GM21526 (cell line): ENCODE data around the gene LRRC45.
"Not testable (repeated sequence)": the region's sequence is repeated elsewhere in the genome, so short reads cannot be mapped to it uniquely, and the experiment has no call there.

Experiments
- ATAC-seq: cut with Tn5 transposase; IDR thresholded peaks from one replicate; pipeline ENCODE4 v1.9.1; 2021; ENCODE audit warnings: moderate library complexity; ENCODE audit not compliant: unreplicated experiment, low FRiP score

LRRC45 gene

GRCh38 chr17:82022981-82023446 lies at the start of gene LRRC45:
TSS of gene LRRC45 (plus strand) at chr17:82023305. CDS start at chr17:82023644, 339 bp downstream.
- peak; percentile 75 for ATAC-seq

DNA sequence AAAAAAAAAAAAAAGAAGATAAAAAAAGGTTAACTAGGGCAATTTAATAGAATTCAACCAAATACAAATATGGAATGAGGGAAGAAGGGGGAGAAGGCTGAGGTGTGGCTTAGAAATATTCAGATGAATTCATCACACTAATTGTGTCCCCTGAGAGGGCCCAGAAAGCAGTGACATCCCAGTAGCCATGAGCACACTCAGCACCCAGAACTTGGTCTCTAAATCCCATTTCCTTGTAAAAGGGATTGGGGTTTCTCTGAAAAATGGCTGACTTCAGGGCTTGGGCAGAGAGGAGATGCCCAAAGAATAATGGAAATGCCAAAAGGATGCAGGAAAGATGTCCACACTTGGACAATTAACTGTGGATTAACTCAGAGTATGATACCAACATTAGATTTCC lies 49.7 kb upstream of the LRRC45 start:
- ATAC-seq = no peak

DNA sequence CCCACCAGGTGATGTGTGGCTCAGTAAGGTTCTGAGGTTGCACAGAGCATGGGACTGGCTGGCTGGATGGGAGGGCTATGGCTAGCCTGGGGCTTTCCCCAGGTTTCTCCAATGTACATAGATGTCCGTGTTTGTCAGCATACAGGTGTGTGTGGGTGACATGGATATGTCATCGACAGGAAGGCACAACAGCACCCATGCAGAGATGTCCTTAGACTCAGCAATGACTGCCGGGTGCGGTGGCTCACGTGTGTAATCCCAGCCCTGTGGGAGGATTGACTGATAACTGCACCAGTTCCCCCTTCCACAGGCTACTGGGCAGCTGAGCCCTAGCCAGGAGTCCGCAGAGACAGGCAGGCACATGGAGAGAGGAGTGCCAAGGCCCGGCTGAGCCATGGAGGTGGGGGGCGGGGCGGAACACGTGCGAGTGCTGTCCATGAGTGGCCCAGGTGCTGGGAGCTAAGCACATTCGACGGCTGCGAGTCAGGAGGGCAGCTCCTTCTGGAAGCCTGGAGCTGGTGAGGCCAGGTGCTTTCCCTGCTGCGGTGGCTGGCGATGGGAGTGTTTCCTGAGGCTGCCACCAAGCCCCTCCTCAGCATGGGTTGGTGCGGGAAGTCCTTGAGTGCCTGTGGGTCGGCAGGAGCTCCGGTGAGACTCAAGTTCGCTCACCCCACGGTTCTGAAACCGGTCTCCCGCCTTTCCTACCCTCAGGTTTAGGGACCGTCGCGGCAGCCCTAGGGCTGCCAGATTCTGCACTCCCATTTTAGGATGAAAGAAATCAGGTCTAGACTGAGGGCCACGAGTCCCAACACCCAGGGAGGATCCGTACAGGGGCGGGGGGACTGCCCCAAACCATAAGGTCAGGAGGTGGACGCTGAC lies 46.5 kb upstream of the LRRC45 start:
- ATAC-seq = peak; percentile 6

DNA sequence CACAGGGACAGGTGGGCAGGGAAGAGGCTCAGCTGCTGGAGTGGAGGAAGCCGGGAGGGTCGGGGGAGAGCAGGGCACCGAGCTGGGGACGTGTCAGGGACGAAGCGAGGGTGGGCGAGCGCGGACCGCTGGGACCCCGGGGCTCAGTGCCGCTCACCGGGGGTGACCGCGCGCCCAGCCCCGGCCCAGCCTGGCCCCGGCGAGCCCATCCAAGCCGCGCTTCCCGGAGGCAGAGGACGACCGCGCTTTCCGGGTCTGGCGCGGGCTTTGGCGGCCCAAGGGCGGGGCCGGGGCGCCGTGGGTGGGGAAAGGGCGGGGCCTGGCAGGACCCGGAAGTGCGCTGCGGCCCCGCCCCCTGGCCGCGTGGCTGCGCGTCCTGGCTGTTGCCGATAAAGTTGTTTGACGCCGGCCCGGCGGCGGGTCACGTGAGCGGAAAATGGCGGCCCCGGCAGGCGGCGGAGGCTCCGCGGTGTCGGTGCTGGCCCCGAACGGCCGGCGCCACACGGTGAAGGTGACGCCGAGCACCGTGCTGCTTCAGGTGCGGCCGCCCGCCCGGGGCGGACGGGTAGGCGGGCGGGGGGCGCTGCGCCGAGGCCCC lies 45.8 kb upstream of the LRRC45 start, which contains the start of gene ASPSCR1:
ASPSCR1 (plus strand) TSS at position 419 of the 598 bp plus-strand sequence; CDS start at position 437, 18 bp downstream.
- ATAC-seq = peak; percentile 67

DNA sequence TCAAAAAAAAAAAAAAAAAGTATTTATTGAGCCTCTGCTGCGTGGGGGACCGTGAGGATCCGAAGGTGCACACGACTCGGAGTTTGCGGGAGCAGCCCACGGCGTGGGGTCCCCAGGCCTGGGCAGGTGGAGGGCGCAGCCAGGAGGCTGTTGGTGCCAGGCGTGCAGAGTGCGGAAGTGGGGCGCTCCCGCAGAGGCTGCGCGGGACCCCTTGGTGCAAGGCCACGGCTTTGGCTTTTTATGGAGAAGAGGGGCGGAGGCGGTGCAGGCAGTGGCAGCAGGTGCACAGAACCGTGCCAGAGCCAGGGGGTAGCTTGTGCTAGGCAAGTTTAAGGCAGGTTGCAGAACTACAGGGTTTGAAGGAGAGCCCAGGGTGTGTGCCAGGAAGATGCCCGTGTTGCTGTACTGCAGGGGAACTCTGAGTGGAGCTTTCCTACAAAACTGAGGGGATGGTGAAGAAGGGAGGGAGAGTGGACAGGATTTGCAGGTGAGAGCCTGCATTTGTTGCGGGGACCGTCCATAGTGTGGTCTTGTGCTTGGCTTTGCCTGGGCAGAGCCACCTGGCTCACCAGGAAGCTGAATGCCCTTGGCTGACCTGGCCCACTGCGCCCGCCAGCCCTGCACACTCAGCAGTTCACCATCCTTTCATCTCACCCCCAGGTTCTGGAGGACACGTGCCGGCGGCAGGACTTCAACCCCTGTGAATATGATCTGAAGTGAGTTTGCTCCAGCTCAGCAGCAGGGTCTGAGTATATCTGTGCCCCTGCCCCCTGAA lies 44.4 kb upstream of the LRRC45 start:
- ATAC-seq = no peak

- no peak for ATAC-seq
Observed at GRCh38 chr17:81980122-81980521, 43.0 kb upstream of the LRRC45 start.

DNA sequence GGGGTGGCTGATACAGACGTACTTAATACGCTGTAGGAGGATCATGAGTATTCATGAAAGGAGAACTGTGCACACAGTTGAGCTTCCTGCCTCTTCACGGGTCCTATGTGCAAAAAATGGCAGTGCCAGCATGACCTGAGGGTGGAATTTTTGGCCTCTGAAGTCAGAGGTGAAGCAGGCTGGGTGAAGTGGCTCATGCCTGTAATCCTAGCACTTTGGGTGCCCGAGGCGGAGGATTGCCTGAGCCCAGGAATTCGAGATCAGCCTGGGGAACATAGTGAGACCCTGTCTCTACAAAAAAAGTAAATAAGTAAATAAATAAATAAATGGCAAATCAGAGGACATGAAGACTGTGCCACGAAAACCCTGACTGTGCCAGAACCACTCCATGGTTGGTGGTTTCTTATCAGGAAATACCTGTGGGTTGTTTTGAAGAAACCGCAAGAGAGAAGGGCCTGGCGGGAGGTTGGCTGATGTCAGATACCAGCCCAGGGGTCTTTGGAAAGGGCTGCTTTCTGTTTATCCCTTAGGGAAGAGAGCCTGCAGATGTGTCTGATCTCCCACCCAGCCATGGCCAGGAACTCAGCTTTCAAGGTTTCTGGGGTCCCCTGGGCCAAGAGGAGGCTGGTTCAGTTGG lies 42.3 kb upstream of the LRRC45 start:
- ATAC-seq = no peak

- ATAC-seq = not testable (repeated sequence)
Observed at GRCh38 chr17:81981511-81981910, 41.6 kb upstream of the LRRC45 start.

DNA sequence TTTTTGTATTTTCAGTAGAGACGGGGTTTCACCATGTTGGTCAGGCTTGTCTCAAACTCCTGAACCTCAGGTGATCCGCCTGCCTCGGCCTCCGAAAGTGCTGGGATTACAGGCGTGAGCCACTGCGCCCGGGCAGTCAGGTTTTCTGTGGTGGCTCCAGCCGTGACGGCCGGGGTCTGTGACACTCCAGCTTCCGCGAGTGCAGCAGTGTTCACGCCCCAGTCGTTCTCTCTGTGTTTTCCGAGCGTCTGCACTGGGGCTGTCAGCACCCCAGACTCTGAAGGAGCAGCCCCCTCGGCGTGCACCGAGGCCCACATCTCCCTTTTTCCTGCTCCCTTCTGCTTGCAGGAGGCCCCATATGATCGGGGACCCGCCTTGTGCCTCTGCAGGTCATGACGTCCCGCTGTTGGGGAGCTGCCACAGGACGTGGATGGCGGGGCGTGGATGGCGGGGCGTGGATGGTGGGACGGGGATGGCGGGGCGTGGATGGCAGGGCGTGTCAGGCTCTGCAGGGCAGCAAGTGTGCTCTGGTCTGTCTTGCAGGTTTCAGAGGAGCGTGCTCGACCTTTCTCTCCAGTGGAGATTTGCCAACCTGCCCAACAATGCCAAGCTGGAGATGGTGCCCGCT lies 40.0 kb upstream of the LRRC45 start:
- no peak for ATAC-seq

DNA sequence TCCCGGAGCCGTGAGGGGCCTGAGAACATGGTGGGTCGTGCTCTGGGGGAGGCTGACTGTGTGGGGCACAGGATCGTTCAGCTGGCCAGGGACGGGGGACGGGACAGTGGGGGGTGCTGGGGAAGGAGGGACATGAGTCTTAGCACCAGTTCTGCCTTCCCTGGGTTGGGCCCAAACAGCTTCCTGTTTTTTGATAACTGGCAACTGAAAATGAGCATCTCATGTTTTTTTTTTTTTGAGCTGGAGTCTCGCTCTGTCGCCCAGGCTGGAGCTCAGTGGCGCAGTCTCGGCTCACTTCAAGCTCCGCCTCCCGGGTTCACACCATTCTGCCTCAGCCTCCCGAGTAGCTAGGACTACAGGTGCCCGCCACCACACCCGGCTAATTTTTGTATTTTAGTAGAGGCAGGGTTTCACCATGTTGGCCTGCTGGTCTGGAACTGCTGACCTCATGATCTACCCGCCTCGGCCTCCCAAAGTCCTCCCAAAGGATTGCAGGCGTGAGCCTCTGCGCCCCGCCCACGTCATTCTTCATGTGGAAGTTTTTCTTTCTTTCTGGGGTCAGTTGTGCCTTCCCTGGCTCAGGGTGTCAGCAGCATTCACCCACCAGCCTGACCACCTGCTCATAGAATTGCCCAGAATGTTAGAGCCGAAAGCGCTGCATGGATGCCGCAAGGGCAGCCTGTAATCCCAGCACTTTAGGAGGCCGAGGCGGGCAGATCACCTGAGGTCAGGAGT lies 39.3 kb upstream of the LRRC45 start:
- ATAC-seq = no peak

GRCh38 chr17:81984773-81985410 lies 38.2 kb upstream of the LRRC45 start:
- ATAC-seq = no peak

DNA sequence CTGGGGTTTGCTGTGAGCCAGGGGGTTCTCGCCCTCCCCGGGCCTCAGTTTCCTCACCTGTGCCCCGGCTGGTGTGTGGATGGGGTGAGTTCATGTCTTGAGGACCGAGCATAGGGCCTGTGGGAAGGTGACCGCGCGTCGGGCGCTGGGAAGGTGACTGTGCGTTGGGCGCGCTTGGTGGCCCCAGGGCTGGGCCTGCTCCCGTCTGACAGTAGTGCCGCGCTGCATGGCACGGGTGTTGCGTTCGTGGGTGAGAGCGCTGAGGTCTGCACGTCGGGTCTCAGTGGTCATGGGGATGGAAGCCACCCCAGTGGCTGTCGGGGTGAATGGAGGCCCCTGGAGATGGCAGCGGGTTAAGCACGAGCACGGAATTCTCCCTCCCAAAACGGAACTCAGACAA lies 36.5 kb upstream of the LRRC45 start:
- no peak for ATAC-seq

DNA sequence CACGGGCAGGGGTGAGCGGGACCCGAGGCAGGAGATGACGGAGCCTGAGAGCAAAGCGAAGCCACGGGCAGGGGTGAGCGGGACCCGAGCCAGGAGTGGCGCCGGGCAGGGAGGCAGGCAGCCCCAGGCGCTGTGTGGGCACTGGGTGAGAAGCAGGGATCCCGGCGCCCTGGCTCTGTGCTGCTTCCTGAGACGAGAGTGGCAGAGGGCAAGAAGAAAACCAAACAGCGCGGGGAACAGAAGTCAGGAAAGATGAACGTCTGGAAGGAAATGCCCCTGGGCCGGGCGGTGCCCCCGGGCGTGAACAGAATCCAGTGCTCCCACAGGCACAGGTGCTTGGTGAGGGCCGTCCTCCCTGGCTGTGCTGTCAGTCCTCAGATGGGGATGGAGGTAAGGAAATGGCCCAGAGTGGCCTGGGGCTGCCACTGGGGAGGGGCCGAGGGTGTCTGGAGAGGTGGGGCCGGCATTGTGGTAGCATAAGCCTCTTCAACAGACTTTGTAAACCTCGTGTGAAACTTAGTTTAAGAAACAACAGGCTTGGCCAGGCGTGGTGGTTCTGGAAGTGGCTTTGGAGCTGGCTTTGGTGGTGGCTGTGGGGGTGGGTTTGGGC lies 35.8 kb upstream of the LRRC45 start:
- no peak for ATAC-seq

- ATAC-seq = no peak
Observed at GRCh38 chr17:81990836-81991683, 32.0 kb upstream of the LRRC45 start.

DNA sequence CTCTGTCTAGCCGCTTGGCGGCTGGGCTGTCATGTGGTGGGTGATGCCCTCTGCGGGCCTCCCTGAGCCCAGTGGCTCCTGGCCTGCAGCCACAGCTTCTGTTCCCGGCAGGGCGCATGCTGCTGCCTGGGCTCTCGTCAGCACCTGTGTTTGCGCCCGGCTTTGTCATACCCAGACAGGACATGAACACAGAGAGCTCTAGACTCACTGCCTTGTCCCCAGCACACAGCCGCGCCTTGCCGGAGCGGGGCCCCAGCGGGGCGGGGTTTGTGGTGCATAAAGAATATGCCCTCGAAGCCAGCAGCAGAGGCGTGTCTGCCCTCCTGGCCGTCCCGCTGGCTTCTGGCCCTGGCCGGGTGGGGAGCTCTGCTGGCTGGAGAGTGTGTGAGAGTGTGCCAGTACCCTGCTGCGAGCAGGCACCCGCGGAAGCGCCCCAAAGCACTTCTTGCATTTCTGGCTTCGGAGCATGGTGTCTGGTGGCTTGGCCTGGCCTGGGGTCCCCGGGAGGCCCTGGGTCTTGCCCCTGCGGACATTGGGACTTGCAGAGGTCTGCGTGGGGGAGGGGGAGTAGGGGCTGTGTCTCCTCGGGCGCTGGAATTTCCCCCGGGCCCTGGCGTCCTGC lies 31.3 kb upstream of the LRRC45 start:
- no peak for ATAC-seq

GRCh38 chr17:81992306-81993102 lies 30.6 kb upstream of the LRRC45 start:
- no peak for ATAC-seq
